Cardiac fibroblast (primary cell): ENCODE results near the gene TNFSF9.

Experiments
- DNase-seq, 2 donors: peaks; one replicate each; pipeline versions ENCODE4 v3.0.0 to v3.0.0-alpha.2; 2010; ENCODE audit warnings: low read depth in 2 of 2
- H3K4me3 ChIP-seq, 2 donors: replicated peaks in 1 of 2; 1 replicate in 1 of 2; 2 replicates in 1 of 2; pipeline ENCODE4 v1.5.1; 2011; ENCODE audit warnings: low read depth in 2 of 2, low read length in 2 of 2, mild to moderate bottlenecking in 2 of 2, moderate library complexity in 1 of 2
- TF ChIP-seq, protein P1 (sequence below): IDR thresholded peaks from one replicate; pipeline ENCODE4 v1.5.1; 2011; ENCODE audit warnings: low read depth, mild to moderate bottlenecking, low read length, inconsistent platforms

TNFSF9 gene

DNA sequence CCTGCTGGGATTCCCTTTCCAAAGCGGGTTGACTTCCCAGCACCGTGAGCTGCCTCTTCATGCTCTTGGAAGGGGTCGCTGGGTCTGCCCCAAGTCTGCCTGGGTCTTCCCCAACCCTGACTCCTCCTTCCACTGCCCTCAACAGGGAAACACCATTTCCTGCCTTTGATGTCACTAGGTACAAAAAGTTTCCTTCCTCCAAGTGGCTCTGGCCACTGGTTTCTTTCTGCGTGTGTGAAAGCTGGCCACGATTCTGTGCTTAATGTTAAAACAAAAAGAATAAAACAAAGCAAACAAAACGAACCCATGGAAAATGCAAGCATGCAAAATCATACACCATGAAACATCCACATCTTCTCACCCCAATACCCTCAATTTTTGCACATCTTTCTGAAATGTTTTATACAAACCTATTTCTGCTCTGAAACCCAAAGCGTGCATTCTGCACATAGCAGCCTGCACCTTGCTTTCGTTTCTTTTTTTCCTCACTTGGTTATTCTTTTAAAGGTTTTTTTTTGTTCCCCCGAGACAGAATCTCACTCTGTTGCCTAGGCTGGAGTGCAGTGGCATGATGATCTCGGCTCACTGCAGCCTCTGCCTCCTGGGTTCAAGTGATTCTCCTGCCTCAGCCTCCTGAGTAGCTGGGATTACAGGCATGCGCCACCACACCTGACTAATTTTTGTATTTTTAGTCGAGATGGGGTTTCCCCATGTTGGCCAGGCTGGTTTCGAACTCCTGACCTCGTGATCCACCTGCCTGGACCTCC is 12.5 kb upstream of the TNFSF9 start:
- no peak for DNase-seq
- H3K4me3 ChIP-seq = no peak overlapping the region
- TF ChIP-seq, protein P1, sequence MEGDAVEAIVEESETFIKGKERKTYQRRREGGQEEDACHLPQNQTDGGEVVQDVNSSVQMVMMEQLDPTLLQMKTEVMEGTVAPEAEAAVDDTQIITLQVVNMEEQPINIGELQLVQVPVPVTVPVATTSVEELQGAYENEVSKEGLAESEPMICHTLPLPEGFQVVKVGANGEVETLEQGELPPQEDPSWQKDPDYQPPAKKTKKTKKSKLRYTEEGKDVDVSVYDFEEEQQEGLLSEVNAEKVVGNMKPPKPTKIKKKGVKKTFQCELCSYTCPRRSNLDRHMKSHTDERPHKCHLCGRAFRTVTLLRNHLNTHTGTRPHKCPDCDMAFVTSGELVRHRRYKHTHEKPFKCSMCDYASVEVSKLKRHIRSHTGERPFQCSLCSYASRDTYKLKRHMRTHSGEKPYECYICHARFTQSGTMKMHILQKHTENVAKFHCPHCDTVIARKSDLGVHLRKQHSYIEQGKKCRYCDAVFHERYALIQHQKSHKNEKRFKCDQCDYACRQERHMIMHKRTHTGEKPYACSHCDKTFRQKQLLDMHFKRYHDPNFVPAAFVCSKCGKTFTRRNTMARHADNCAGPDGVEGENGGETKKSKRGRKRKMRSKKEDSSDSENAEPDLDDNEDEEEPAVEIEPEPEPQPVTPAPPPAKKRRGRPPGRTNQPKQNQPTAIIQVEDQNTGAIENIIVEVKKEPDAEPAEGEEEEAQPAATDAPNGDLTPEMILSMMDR = no peak

DNA sequence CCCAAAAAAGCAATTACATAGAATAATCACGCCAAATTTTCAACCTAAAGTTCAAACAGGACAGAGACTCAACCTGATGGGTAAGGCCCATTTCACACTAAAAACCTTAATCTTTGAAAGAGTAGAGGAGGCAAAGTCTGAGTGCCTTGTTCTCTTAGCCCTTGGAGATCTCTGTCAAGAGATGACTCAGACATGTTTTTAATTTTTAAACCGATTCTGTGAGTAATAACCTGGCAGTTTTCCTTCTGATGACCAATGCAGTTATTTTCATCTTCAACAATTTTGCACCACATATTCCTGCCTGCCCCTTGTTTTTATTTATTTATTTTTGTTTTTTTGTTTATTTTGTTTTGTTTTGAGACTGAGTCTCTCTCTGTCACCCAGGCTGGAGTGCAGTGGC is 11.5 kb upstream of the TNFSF9 start:
- TF ChIP-seq, protein P1 = no peak
- peak; percentile 73 to 90 for DNase-seq
- no peak overlapping the region for H3K4me3 ChIP-seq

DNA sequence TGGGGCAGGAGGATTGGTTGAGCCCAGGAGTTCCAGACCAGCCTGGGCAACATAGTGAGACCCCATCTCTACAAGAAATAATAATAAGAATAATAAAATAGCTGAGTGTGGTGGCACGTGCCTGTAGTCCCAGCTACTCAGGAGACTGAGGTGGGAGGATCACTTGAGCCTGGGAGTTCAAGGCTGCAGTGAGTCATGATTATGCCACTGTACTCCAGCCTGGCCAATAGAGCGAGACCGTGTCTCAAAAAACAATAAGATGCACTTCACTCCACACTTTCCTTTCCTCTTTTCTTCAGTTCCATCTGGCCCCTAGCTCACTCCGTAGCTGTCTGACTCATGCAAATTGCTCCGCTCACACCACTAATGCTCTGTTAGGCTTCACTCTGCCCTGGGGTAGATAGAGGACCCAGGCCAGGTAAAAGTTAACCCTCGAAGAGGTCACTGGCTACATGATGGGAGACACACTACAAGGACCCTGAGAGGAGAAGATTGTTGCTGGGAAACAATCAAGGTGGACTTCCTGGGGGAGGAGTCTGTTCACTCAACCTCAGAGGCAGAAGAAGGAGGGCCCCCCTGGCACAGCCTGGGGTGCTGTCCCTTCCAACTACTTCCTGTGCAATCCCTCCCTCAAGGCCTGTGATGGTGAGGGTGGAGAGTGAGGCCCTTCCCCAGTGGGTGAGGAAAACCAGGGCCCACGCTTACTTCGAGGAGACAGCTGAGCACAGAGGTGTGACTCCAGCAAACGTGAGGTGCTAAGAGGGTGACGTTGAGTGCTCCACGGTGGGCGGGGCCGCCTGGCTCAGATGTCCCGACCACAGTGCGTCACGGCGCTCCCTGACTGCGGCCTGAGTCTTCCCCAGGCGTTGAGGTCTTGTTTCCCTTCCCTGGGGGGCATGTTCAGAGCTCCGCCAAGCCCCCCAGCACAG is 8.8 kb upstream of the TNFSF9 start:
- peak in 1 of 2 donors; percentile 53 for DNase-seq
- H3K4me3 ChIP-seq = no peak overlapping the region

DNA sequence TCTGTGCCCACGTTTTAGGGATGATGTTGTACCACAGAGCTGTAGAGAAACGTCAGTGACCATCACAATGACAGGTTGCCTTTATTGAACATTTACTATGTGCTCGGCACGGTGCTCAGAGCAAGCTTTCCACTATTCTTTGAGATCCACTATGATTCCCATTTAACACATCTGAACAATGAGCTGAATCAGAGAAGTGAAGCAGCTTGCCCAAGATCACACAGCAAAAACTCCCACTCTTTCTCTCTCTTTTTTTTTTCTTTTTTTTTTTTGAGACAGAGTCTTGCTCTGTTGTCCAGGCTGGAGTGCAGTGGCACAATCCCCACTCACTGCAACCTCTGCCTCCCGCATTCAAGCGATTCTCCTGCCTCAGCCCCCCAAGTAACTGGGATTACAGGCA is 8.1 kb upstream of the TNFSF9 start:
- H3K4me3 ChIP-seq = no peak overlapping the region
- TF ChIP-seq, protein P1 = no peak
- DNase-seq = no peak

More for the DNA sequence above, 8.8 kb upstream of the TNFSF9 start:
- TF ChIP-seq, protein P1 = no peak

DNA sequence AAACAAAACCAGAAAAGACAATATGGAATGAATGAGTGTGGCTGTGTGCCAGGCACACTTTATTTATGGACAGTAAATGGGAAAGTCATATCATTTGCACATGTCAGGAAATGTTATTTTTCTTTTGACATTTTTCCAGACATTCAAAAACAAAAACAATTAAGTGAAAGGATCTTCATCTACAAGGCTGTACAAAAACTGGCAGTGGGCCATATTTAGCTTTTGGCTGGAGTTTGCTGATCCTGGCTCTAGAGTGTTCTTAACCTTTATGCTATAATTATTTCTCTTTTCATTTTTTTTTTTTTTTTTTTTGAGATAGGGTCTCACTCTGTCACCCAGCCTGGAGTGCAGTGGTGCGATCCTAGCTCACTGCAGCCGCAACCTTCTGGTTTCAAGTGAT is 6.5 kb upstream of the TNFSF9 start:
- peak in 1 of 2 donors; percentile 32 for DNase-seq
- no peak overlapping the region for H3K4me3 ChIP-seq
- TF ChIP-seq, protein P1 = no peak

DNA sequence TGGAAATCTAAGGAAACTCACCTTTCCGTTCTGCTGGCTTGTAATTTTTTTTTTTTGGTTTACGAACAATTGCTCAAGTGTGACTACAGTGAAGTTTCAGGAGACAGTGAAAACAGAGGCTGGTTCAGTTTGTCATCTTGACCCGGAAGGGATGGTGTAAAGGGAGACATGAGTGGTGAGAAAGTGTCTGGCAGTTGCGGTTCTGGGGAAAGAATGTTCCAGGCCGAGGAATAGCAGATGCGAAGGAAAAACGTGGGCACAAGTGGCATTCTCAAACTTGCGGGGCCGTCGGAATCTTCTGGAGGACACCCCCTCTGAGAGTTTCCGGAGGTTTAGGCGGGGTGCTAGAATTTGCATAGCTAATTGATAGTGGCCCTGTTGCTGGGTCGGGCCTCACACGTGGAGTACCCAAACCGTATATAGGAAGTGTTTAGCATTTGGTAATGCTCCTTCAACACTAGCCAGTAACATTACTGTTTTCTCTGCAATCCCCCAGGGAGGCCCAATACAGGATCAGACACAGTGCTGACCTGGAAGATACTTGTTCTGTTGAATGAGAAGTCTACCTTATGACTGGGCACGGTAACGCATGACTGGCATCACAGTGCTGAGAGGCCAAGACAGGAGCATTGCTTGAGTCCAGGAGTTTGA is 2.8 kb upstream of the TNFSF9 start:
- TF ChIP-seq, protein P1 = no peak
- no peak for DNase-seq
- no peak overlapping the region for H3K4me3 ChIP-seq
